SK-N-SH (cell line): ENCODE data around the gene PDE6G. TPM values are rescaled to one million over a fixed set of nuclear protein-coding genes. Genes with fewer than 3 reads are reported as not detected.
A peak's percentile ranks its signal among the peaks of the same experiment; 100 is the strongest.

ENCODE experiments used
- CTCF ChIA-PET: fragments of 300-600, 350-600 bp; formaldehyde crosslinking; extraction: SDS; loops from one replicate; lab custom pipeline; 2021; lab: Yijun Ruan, JAX
- POLR2A ChIA-PET: fragments of 350-600 bp; sonication (Branson Sonifier 250); formaldehyde crosslinking; extraction: SDS; loops from one replicate; lab custom pipeline; 2020; ENCODE audit warnings: antibody characterized with exemption, inconsistent platforms; lab: Yijun Ruan, JAX
- DNase-seq: peaks from one replicate; pipeline ENCODE4 v3.0.0; 2012
- H2AFZ ChIP-seq: fragments of 200-600 bp; sonication (generic); 2 replicates; pipeline ENCODE4 v1.8.1; 2016; ENCODE audit warnings: antibody characterized with exemption, mild to moderate bottlenecking, low read depth
- H3F3A ChIP-seq: fragments of 200-600 bp; sonication (generic); replicated peaks from 2 replicates; pipeline ENCODE3; 2016; ENCODE audit warnings: antibody characterized with exemption, mild to moderate bottlenecking; ENCODE audit not compliant: insufficient read depth
- H3K27ac ChIP-seq, 2 experiments: fragments of 200-500 bp in 1 of 2; fragments of 200-600 bp in 1 of 2; sonication (Bioruptor generic) in 1 of 2; sonication (generic), shearing (Covaris generic) in 1 of 2; 2 replicates each; pipeline versions ENCODE4 v1.5.1 to v1.6.1; 2014 to 2016; ENCODE audit warnings: low read depth in 2 of 2, inconsistent platforms in 1 of 2, low read length in 1 of 2, mild to moderate bottlenecking in 1 of 2, mixed read lengths in 1 of 2
- H3K27me3 ChIP-seq: fragments of 200-600 bp; sonication (generic), shearing (Covaris generic); 2 replicates; pipeline ENCODE4 v1.6.1; 2016; ENCODE audit warnings: mixed run types; ENCODE audit not compliant: insufficient read depth
- H3K36me3 ChIP-seq, 2 experiments: fragments of 200-500 bp in 1 of 2; fragments of 200-600 bp in 1 of 2; sonication (Bioruptor generic) in 1 of 2; sonication (generic) in 1 of 2; replicated peaks in 1 of 2; 2 replicates each; pipeline versions ENCODE3 to v1.5.1; 2014 to 2016; ENCODE audit warnings: low read length in 1 of 2, mild to moderate bottlenecking in 1 of 2; ENCODE audit not compliant: insufficient read depth in 2 of 2, control insufficient read depth in 1 of 2
- H3K4me1 ChIP-seq, 2 experiments: fragments of 200-500 bp in 1 of 2; fragments of 200-600 bp in 1 of 2; sonication (Bioruptor generic) in 1 of 2; sonication (generic), shearing (Covaris generic) in 1 of 2; 2 replicates each; pipeline versions ENCODE4 v1.5.1 to v1.6.1; 2014 to 2016; ENCODE audit warnings: low read depth in 1 of 2, low read length in 1 of 2, mixed run types in 1 of 2; ENCODE audit not compliant: insufficient read depth in 2 of 2, control insufficient read depth in 1 of 2
- H3K4me2 ChIP-seq: fragments of 200-600 bp; sonication (generic), shearing (Covaris generic); 2 replicates; pipeline ENCODE4 v1.6.1; 2017; ENCODE audit warnings: mixed run types
- H3K4me3 ChIP-seq, 2 experiments: fragments of 200-500 bp in 1 of 2; fragments of 200-600 bp in 1 of 2; sonication (Bioruptor generic) in 1 of 2; sonication (generic), shearing (Covaris generic) in 1 of 2; 2 replicates each; pipeline versions ENCODE4 v1.5.1 to v1.8.1; 2014 to 2016; ENCODE audit warnings: low read depth in 2 of 2, inconsistent platforms in 1 of 2, low read length in 1 of 2, mild to moderate bottlenecking in 1 of 2, mixed read lengths in 1 of 2, moderate library complexity in 1 of 2
- H3K79me2 ChIP-seq: fragments of 200-600 bp; sonication (generic); 2 replicates; pipeline ENCODE4 v1.8.1; 2017; ENCODE audit warnings: mild to moderate bottlenecking; ENCODE audit not compliant: insufficient read depth
- H3K9ac ChIP-seq: fragments of 200-600 bp; sonication (generic); 2 replicates; pipeline ENCODE4 v1.6.1; 2017; ENCODE audit warnings: mixed run types
- H3K9me2 ChIP-seq: fragments of 200-600 bp; sonication (generic); 2 replicates; pipeline ENCODE4 v1.6.1; 2017; ENCODE audit warnings: mixed run types
- H3K9me3 ChIP-seq: fragments of 200-600 bp; sonication (generic); 2 replicates; pipeline ENCODE4 v1.6.1; 2017; ENCODE audit warnings: mixed run types, mild to moderate bottlenecking, moderate library complexity
- H4K20me1 ChIP-seq: fragments of 200-600 bp; sonication (generic); 2 replicates; pipeline ENCODE4 v1.6.1; 2017; ENCODE audit warnings: mild to moderate bottlenecking, mixed run types; ENCODE audit not compliant: insufficient read depth
- ELF1 ChIP-seq: IDR thresholded peaks from 2 replicates; pipeline ENCODE4 v1.4.0; 2012
- EZH2phosphoT487 ChIP-seq: fragments of 200-600 bp; sonication (generic); IDR thresholded peaks from 2 replicates; pipeline ENCODE4 v1.6.1; 2017; ENCODE audit warnings: low read depth, mixed run types, mild to moderate bottlenecking, antibody characterized with exemption, moderate library complexity, borderline replicate concordance
- FOSL2 ChIP-seq: IDR thresholded peaks from 2 replicates; pipeline ENCODE4 v1.4.0; 2012; ENCODE audit warnings: low read depth, mild to moderate bottlenecking, moderate library complexity, borderline replicate concordance
- IRF3 ChIP-seq: fragments of 150-350 bp; IDR thresholded peaks from 2 replicates; pipeline ENCODE4 v1.6.1; 2016; ENCODE audit warnings: mild to moderate bottlenecking, low read depth, low read length
- JUND ChIP-seq: IDR thresholded peaks from 2 replicates; pipeline ENCODE4 v1.4.0; 2012
- MEF2A ChIP-seq: IDR thresholded peaks from 2 replicates; pipeline ENCODE4 v1.4.0; 2012; ENCODE audit warnings: low read depth, borderline replicate concordance
- NFIC ChIP-seq: IDR thresholded peaks from 2 replicates; pipeline ENCODE4 v1.4.0; 2012; ENCODE audit warnings: borderline replicate concordance
- NRF1 ChIP-seq: IDR thresholded peaks from 2 replicates; pipeline ENCODE4 v1.6.1; 2012; ENCODE audit warnings: low read depth, mild to moderate bottlenecking, low read length
- POLR2AphosphoS5 ChIP-seq: IDR thresholded peaks from 2 replicates; pipeline ENCODE4 v1.6.1; 2012; ENCODE audit warnings: low read depth, low read length
- RCOR1 ChIP-seq: fragments of 150-350 bp; IDR thresholded peaks from 2 replicates; pipeline ENCODE4 v1.6.1; 2017; ENCODE audit warnings: antibody characterized with exemption, low read length
- RXRA ChIP-seq: IDR thresholded peaks from 2 replicates; pipeline ENCODE4 v1.4.0; 2012; ENCODE audit warnings: low read depth, mild to moderate bottlenecking, borderline replicate concordance
- SMC3 ChIP-seq: IDR thresholded peaks from 2 replicates; pipeline ENCODE4 v1.6.1; 2012; ENCODE audit warnings: low read depth, low read length, improper control_type of control experiment
- TEAD4 ChIP-seq: IDR thresholded peaks from 2 replicates; pipeline ENCODE4 v1.4.0; 2012; ENCODE audit warnings: mild to moderate bottlenecking, borderline replicate concordance; ENCODE audit not compliant: insufficient read depth
- USF1 ChIP-seq: IDR thresholded peaks from 2 replicates; pipeline ENCODE4 v1.4.0; 2012; ENCODE audit warnings: low read depth, borderline replicate concordance
- WGBS: methylation state at CpG from one replicate; pipeline ENCODE4 v1.1.6; 2017; ENCODE audit warnings: low lambda C conversion rate; 5-methylcytosine and 5-hydroxymethylcytosine counted together
- polyA plus RNA-seq, 3 experiments: library from polyadenylated mRNA; depleted of rRNA; stranded (reverse); fragments of >200 nt; gene quantifications; 2 replicates each; pipeline ENCODE4 v1.2.3, GENCODE V29; 2012
- TF ChIP-seq, protein P1 (sequence below): IDR thresholded peaks from 2 replicates; pipeline ENCODE4 v1.4.0; 2012; ENCODE audit warnings: low read depth, borderline replicate concordance
- TF ChIP-seq, protein P2 (sequence below): IDR thresholded peaks from 2 replicates; pipeline ENCODE4; 2012
- TF ChIP-seq, protein P3 (sequence below): IDR thresholded peaks from 2 replicates; pipeline ENCODE4 v1.4.0; 2012; ENCODE audit warnings: low read depth

PDE6G gene
- polyA plus RNA-seq, 1 of the 3 experiments (the other 2 are of a cell fraction) = 5.0 TPM

DNA sequence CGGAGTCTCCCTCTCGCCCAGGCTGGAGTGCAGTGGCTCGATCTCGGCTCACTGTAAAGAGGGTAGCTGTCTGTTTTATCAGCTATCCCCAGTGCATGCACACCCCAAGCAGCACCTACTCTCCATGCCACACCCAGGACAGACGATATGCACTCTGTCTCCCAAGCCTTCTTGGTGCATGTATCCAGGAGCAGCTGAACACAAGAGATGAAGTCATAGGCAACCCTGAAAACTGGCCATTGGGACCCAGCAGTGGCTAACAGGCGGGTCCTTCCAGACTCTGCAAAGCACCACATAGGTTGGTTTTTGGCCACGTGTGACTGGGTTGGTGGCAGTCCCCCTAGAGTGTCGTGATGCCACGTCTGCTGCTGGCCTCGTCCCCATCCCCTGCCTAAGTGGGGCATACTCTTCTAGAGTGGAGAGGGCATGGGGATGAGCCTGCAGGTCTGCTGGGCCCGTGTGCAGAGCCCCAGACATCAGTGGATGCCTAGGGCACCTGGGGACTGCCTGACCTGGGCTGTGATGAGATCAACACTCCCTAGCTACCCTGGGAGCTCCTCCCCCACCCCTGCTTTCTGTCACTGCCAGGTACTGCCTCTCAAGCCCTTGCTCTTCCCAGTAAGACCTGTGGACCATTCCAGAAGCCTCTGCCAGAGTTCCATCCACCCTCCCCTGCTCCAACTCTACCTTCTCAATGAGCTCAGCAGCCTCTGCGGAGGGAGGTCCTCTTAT lies 9.3 kb downstream of the PDE6G start:
- Histone ChIP-seq H3K27ac (no peak overlapping the region), H2AFZ (no peak overlapping the region), H3K79me2 (no peaks in the 10 kb centered on the region), H3K9ac (no peak overlapping the region), H3K27me3 (no peaks in the 10 kb centered on the region; the same call in 1 of the 2 replicates), H4K20me1 (no peaks in the 10 kb centered on the region), H3K9me2 (no peaks in the 10 kb centered on the region), H3K4me2 (no peak overlapping the region), H3K36me3 (no peaks in the 10 kb centered on the region), H3K9me3 (peaks cover 3% of the 10 kb centered on the region; the same call in 1 of the 2 replicates), H3K4me1 (peaks cover 7 to 11% of the 10 kb centered on the region in 2 experiments; a peak in 3 of 4 replicates), H3K4me3 (no peak overlapping the region), H3F3A (peaks cover 3% of the 10 kb centered on the region)
- TF ChIP-seq RXRA = no peak
- TF ChIP-seq NFIC = no peak
- TF ChIP-seq, protein P1, sequence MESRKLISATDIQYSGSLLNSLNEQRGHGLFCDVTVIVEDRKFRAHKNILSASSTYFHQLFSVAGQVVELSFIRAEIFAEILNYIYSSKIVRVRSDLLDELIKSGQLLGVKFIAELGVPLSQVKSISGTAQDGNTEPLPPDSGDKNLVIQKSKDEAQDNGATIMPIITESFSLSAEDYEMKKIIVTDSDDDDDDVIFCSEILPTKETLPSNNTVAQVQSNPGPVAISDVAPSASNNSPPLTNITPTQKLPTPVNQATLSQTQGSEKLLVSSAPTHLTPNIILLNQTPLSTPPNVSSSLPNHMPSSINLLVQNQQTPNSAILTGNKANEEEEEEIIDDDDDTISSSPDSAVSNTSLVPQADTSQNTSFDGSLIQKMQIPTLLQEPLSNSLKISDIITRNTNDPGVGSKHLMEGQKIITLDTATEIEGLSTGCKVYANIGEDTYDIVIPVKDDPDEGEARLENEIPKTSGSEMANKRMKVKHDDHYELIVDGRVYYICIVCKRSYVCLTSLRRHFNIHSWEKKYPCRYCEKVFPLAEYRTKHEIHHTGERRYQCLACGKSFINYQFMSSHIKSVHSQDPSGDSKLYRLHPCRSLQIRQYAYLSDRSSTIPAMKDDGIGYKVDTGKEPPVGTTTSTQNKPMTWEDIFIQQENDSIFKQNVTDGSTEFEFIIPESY = no peak
- TF ChIP-seq, protein P2, sequence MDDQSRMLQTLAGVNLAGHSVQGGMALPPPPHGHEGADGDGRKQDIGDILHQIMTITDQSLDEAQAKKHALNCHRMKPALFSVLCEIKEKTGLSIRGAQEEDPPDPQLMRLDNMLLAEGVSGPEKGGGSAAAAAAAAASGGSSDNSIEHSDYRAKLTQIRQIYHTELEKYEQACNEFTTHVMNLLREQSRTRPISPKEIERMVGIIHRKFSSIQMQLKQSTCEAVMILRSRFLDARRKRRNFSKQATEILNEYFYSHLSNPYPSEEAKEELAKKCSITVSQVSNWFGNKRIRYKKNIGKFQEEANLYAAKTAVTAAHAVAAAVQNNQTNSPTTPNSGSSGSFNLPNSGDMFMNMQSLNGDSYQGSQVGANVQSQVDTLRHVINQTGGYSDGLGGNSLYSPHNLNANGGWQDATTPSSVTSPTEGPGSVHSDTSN = no peak
- TF ChIP-seq MEF2A = no peak
- no peak for TF ChIP-seq EZH2phosphoT487
- TF ChIP-seq, protein P3, sequence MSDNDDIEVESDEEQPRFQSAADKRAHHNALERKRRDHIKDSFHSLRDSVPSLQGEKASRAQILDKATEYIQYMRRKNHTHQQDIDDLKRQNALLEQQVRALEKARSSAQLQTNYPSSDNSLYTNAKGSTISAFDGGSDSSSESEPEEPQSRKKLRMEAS = no peak
- TF ChIP-seq JUND = no peak
- no peak for TF ChIP-seq SMC3
- no peak for TF ChIP-seq ELF1
- TF ChIP-seq FOSL2 = no peak
- no peak for TF ChIP-seq RCOR1
- no peak for TF ChIP-seq NRF1
- no peak for TF ChIP-seq IRF3
- TF ChIP-seq POLR2AphosphoS5 = no peak
- TF ChIP-seq TEAD4 = no peak
- no peak for TF ChIP-seq USF1
- ChIA-PET POLR2A (interaction anchor here (0.6 kb wide), 1 partner anchor 406 kb away, joined by 4 read pairs; no protein-coding TSS in a partner anchor), CTCF (interaction anchor here (1.2 to 2.3 kb wide), 3 partner anchors 17 to 46 kb away, joined by 3 to 7 read pairs (median 4); no protein-coding TSS in a partner anchor)
- peak; percentile 49 for DNase-seq
- WGBS = 70% methylated on average over 11 of the region's 12 CpGs
